Embryonic facial prominence (tissue), 1 donor: ENCODE data around the gene GIPC2.
A peak's percentile ranks its signal among the peaks of the same experiment; 100 is the strongest.
"Not testable (repeated sequence)": the region's sequence is repeated elsewhere in the genome, so short reads cannot be mapped to it uniquely, and the experiment has no call there.

Source experiments
- DNase-seq: peaks from one replicate; pipeline ENCODE4 v3.0.0-alpha.2; 2016; ENCODE audit errors: extremely low spot score

The GIPC2 gene

DNA sequence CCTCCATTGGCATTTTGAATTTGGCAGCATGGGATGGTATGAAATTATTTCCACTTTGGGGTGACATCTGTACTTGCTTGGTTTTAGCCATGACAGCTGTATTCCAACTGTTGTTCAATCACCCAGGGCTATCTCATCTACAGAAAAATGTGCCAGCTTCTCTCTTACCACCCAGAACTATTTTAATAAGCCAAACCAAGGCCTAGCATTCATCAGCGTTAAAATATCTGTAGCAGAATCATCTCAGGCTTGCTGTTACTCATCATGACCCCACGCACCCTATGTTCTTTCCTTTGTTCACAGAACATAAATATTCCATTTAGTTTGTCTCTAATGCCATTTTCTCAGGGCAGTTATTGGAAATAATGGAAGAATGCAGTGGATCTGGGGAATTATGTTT lies 49.8 kb downstream of the GIPC2 start:
- no peak for DNase-seq

DNA sequence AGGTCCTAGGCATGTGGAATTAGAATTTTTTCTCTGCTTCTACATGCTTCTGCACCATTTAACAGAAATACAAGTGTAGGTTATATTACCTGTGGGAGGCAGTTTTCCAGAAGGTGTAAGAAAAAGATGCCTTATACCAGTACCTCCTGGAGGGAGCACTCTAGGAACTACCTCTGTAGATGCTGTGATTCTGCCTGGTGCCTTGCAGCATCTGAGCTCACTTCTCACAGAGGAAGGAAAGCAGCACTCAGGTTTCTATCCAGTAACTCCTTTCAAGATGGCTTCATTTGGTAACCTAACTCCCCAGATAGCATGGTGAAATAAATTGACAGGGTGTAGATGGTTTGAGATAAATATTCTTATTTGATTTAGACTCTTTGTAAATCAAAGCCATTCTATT lies 50.3 kb downstream of the GIPC2 start:
- no peak for DNase-seq

DNA sequence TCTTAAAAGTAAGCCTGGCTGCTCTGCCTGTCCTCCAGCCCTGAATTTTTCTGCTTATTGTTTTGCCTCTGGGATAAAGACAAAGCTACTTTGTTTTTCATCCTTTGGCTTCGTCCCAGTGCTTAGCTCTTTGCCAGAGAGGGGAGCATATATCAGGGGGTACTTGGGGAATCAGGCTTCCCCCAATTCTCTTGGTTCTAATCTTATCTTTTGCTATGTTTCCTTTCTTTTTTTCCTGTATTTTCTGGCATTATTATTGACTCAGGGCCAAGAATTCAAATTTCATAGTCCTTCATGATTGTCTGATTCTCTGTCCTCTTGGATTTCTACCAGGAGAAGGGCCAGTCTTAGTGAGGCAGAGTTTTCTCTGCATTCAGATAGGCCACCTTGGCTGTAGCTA lies 51.2 kb downstream of the GIPC2 start:
- DNase-seq: no peak

DNA sequence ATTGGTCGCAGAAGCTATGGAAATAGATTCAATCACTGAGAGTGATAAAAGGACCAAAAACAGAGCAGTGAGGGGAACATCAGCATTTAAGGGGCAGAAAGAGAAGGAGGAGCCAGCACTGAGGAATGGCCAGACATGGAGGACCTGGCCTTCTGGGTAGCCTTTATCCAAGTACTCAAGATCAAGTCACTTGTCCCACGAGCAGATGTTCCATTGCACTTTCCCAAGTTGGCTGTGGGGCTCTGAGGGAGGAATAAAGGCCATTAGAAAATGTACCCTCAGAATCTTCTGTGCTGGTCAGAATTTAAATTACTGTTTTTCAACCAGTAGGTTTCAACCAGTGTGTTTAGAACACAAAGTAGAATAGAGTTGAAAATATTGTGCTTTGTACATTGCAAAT lies 55.3 kb downstream of the GIPC2 start:
- no peak for DNase-seq

DNA sequence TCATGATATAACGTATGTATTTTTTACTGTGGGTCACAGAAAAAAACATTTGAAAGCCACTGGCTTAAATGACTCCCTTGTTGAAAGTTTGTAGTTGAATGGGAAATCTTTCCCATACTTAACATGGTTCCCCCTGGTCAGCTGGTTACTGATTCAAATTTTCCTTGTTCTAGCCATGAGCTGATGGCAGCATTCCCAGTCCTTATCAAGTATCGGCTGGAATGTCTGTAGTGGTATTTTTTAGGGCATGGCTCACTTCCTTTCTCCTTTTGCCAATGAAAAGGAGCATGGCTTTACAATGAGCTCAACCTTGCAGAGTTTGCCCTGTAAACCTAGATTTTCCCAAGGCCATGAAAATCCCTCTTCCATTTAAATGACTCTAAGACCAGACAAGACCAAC lies 55.7 kb downstream of the GIPC2 start:
- no peak for DNase-seq

DNA sequence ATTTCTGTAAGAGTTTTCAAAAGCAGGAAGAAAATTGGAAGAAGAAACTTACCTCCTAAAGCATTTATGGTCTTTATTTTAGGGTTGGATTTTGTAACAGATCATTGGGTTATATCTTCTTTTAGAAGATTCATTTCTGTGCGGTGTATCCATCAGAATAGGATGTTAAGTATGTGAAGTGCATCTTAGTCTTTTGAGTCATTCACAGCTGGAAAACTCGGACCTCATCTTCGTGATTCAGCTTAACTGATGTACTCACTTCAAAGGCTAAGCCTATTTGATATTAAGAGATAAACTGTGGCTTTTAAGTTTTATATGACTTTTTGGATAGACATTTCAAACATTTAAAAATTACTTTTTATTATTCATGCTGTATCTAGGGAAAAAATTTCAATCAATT lies 56.3 kb downstream of the GIPC2 start:
- DNase-seq: no peak

DNA sequence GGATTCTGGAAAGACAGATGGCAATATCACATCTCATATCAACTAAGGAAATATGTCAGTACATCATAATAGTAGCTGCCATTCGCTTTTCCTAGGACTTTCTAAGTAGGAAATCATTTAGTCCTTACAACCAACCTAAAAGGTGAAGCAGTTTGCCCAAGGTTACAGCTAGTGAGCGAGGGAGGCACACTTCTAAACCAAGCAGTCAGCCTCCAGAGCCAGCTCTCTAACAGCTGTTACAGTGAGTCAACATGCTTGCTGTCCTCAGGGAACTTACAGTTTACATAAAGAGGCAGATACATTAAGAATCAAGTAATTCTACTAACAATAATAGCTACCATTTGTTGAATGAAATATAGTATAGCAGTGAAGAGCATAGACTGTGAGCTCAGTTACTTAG lies 57.1 kb downstream of the GIPC2 start:
- DNase-seq: no peak

DNA sequence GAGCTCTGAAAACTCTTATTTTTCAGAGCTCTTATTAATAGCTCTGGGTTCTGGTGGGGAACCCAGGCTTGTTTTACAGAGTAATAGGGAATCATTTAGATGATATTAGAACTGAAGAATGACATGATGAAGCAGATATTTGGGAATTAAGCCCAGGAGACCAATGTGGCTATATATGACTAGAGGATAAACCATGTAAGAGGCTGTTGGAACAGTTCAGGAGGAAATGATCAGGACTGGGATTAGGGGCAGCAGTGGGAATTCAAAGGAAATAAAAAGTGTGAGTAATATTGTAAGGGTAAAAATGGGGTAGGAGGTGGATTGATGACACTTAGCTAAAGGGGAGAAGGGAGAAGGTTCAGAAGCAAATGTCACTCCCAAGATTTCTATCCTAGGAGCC lies 58.6 kb downstream of the GIPC2 start:
- no peak for DNase-seq

DNA sequence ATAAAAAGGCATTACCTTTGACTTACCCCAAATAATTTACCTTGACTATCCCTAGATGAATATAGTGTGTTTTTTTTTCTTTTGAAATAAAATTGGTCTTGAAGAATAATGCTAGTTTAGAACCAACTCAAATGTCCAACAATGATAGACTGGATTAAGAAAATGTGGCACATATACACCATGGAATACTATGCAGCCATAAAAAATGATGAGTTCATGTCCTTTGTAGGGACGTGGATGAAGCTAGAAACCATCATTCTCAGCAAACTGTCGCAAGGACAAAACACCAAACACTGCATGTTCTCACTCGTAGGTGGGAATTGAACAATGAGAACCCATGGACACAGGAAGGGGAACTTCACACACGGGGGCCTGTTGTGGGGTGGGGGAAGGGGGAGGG lies 63.9 kb downstream of the GIPC2 start:
- DNase-seq: not testable (repeated sequence)

DNA sequence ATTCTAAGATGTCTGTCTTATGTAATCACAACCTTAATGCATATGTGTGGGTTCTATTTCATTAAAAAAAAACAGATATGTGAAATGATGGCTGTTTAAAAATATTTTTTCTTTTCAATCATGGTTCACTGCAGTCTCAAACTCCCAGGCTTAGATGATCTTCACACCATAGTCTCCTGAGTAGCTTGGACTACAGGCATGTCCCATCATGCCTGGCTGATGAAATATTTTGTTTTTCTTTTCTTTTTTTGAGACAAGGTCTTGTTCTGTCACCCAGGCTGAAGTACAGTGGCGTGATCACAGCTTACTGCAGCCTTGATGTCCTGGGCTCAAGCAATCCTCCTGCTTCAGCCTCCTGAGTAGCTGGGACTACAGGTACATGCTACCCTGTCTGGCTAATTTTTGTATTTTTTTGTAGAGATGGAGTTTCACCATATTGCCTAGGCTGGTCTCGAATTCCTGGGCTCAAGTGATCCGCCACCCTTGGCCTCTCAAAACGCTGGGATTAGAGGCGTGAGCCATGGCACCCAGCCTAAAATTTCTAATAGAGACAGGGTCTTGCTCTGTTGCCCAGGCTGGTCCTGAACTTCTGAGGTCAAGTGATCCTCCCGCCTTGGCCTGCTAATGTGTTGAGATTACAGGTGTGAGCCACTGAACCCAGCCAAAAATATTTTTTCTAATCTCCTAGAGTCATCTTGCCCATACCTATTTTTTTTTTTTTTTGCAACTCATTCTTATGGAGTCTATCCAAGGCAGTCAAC lies 67.6 kb downstream of the GIPC2 start:
- no peak for DNase-seq

DNA sequence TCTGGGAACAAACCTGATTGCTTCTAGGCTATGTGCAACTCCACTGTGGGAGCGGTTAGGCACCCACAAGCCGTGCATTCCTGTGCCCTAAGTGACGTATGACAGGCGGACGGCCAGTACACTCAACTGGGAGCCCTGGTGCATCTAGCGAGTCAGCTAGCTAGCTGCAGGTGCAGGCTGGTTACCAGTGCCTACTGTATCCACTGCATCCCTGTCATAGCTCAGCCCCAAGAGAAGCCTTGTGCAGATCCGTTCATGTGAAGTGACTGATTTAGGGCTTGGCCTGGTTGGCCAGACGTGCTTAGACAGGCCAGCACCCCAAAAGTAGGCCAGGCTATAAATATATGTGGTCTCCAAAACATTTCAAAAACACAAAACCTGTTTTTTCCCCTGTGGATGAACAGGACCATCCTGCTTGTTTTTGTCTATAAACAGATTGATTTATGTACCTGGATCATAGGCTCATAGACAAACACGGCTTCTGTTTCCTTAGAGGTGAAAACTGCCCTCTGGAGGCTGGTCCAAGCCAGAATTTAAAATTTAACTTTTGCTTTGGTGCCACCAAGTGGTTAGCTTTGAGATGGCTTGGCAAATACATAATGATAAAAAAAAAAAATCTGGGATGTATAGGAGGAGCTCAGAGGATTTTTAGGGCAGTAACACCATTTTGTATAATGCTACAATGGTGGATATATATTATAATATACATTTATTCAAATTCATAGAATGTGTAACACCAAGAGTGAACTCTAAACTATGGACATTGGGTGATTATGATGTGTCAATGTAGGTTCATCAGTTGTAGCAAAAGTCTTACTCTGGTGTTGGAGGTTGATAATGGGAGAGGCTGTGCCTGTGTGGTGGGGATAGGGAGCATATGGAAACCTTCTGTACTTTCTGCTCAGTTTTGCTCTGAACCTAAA lies 68.5 kb downstream of the GIPC2 start:
- DNase-seq: peak; percentile 59

DNA sequence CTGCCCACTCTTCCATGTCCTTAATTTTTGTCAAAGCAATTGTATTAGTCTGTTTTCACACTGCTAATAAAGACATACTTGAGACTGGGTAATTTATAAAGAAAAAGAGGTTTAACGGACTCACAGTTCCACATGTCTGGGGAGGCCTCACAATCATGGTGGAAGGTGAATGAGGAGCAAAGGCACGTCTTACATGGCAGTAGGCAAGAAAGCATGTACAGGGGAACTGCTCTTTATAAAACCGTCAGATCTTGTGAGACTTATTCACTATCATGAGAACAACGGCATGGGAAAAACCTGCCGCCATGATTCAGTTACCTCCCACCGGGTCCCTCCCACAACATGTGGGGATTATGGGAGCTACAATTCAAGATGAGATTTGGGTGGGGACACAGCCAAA lies 74.7 kb downstream of the GIPC2 start:
- not testable (repeated sequence) for DNase-seq

DNA sequence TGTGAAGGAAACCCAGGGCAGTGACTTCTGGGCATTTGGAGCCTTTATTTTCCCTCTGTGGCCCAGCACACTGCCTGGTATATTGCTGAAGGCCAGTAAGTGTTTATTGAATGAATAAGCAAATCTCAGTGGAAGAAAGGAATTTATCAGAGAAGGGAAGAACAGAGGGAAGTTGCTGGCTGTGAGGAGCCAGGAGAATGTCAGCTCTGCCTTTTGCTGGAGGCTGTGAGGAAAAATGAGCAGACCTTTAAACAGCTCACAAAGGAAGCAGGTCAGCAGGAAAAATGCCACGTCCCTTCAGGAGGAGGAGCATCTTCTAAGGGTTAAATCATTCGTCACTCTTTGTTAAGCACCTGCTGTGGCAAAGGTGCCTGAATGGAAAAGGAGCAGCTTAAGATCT lies 75.9 kb downstream of the GIPC2 start:
- DNase-seq: no peak

DNA sequence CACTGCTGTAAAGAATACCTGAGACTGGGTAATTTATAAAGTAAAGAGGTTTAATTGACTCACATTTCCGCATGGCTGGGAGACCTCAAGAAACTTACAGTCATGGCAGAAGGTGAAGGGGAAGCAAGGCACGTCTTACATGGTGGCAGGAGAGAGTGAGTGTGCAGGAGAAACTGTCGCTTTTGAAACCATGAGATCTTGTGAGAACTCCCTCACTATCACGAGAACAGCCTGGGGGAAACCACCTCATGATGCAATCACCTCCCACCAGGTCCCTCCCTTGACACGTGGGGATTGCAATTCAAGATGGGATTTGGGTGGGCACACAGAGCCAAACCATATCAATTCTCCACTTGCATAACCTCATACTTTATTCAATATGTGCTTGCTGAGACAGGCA lies 76.6 kb downstream of the GIPC2 start:
- no peak for DNase-seq

DNA sequence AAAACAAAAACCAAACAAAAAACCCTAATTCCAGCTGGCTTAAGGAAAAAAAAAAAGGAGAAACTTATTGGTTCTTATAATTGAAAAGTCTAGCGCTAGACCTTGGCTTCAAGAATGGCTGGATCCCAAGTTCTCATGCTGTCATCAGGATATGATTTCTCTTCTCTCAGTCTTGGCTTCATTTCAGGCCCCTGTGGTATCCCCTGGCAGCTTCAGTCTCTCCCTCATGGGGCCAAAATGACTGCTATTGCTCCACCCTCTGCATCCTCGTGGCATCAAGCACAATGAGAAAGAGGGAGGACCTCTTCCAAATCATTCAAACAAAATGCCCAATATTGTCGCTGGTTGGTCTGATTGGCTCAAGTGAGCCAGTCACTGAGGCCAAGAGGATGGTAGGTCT lies 80.7 kb downstream of the GIPC2 start:
- DNase-seq: no peak

DNA sequence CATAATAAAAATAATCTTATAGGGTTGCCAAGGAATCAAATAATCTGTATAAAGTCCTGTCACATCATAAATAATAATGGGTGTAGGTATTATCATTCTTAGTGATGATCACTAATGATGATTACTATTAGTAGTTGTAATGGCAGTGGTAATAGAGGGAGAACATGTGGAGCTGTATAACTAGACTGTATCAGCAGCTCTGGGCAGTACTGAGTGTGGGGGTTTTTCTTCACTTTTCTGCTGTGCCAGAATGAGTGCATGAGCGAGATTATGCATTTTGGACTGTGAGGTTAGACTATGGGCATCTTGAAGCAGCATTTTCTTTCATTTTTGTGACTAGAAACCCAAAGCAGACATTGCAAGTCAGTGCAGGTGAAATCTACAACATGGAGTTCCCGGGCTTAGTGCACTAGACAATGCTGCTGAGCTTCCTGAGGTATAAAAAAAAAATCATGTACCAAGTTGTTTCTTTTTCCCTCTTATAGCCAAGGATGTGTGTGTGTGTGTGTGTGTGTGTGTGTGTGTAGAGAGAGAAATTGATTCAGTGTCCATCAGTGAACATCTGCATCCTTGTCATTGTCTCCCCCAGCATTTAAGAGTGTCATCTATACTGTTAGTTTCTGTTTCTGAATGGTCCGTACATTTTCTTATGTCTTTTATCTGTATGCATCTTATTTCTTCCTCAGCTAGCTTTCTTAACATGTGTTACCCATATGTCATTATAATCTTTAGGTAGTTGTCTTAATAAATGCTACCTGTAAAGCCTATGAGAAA lies 86.6 kb downstream of the GIPC2 start:
- no peak for DNase-seq

DNA sequence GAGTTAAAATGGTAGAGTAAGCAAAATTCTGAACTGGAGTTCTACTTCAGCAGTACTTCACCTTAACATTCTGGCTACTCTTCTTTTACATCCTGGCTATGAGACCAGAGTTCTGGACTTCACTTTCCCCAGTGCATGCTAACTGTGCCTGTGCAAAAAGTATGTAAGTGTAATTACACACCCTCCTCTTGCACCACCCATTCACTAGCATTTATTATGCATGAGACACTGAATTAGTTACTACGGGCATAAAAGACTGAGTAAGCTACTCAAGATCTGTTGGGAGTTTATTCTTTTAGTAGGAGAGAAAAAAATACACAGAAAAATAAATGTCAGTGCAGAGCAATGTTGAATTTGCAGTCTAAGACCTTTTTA lies 87.2 kb downstream of the GIPC2 start:
- DNase-seq: no peak

DNA sequence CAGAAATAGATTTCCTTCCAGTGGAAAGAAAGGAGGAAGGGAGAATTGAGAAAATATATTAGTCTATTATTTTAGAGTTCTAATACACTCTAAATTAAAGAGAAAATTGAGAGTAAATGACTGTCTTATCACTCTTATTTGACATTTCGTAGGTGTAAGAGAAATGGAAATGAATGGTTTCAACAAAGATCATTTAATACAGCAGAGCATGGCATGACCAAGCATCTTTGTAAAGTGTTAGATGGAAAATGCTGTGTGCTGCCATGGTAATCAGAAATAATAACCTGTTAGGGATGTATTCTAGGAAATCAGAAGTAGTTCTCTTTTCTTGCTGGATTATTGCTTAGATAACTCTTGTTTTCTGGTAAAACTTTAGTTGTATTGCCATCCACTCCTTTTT lies 90.9 kb downstream of the GIPC2 start:
- no peak for DNase-seq

DNA sequence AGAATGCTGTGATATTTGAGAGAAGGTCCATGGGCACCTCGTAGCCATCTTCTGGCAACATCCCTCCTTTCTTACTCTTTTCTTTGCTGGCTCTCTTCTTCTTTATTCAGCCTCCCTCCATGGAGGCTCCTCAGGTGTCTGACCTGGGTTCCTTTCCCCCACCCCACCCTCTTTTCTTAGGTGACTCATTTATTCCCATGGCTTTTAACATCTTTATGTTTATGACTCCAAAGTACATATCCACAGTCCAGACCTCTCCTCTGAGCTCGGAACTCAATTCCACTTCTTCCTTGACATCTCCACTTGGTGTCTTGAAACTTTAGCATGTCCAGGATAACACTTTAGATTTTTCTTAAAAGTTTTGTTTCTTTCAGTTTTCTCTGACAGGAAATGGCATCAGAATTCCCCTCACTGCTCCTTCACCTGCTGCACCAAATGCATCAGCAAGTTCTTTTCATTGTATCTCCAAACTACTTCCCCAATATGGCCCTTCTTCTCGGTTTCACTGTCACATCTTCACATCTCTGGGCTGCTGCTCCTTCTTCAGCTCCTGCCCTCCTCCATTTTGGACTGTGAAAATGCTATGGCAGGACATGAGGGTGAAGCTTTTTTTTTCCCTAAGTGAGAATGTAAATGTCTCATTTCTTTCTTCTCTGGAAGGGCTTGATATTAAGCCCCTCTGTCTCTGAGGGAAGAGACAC lies 95.9 kb downstream of the GIPC2 start:
- DNase-seq: no peak

DNA sequence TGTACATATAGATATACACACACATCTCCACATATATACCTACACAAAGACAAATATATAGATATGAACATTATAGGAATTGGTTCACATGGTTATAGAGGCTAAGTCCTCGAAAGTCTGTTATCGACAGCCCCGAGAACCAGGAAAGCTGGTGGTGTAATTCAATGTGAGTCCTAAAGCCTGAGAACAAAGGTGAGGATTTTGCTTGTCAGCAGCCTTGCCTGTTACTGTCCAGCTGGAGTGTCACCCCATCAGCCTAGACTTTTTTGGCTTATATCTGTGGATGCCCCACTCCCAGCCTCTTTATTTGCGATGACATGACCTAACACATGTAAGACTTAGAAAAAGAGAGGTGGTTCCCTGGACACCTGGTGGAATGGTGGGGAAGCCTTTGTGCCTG lies 97.0 kb downstream of the GIPC2 start:
- DNase-seq: no peak

DNA sequence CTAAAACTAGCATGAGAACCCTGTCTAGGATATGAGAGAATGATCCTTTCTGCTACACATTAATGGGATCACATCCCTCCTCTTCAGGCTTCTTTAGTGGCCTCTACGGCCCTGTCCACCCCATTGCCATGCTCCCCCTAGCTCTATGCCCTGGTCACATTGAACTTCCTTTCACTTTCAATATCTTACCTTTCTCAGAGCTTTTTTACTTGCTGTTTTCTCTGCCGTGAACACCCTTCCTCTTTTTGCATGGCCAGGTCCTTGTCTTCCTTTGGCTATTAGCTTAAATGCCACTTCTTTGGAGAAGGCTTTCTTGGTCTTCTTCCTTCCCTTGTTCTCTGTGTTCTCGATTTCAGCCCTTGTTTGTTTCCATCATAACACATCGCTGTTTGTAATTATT lies 97.4 kb downstream of the GIPC2 start:
- DNase-seq: no peak

DNA sequence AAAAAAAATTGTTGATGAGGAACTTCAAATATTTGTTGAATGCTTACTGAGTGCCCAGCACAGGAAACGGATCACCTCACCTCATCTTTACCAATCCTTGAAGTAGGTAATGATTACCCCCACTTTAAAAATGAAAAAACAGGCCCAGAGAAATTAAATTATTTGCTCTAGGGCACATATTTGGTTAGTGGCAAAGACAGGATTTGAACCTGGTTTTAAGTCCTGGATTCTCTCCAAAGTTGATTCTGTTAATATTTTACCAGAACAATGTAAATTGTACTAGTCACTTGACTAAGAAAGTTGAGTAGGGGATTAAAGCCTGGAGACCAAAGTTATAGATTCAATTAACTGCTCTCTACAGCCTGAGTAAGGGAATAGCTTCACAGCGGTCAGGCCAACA lies 97.9 kb downstream of the GIPC2 start:
- no peak for DNase-seq
